Brain pericyte (primary cell): Measurements from ENCODE around the gene TMEM121.
"Not testable (repeated sequence)": the region's sequence is repeated elsewhere in the genome, so short reads cannot be mapped to it uniquely, and the experiment has no call there.

ENCODE experiments used
- DNase-seq: peaks from one replicate; pipeline ENCODE4 v3.0.0-alpha.2; 2012; ENCODE audit warnings: low read depth, low spot score

Gene TMEM121

GRCh38 chr14:105528586-105529318 lies 2.4 kb downstream of the TMEM121 start:
- DNase-seq, result no peak

- no peak for DNase-seq
Observed at GRCh38 chr14:105529319-105529568, 2.9 kb downstream of the TMEM121 start.

DNA sequence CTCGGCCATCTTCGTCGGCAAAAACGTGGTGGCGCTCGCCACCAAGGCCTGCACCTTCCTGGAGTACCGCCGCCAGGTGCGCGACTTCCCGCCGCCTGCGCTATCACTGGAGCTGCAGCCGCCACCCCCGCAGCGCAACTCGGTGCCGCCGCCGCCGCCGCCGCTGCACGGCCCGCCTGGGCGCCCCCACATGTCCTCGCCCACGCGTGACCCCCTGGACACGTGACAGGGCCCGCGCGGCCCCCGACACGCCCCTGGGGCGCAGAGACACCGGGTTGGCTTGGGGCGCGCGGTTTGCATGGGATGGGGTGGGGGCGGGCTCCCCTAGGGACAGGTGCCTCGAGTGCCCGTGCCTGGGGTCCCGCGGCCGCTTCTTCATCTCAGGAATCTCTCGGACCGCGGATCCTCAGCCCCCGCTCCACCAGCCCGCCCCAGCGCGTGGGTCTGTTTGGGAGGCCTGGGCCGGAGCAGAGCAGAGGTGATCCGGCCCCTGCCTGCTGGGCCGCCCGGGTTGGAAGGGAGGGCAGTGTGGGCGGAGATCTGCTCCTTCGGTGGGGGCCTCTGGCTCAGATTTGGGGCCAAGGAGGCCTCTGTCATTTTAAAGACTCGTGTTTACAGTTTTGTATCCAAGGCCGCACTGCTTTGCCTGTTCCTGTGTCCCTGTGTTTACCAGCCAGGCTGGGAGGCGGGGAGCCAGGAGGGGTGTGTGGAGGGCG lies 3.3 kb downstream of the TMEM121 start:
- DNase-seq, result no peak

- DNase-seq, result no peak
Observed at GRCh38 chr14:105530285-105531087, 4.1 kb downstream of the TMEM121 start.

DNA sequence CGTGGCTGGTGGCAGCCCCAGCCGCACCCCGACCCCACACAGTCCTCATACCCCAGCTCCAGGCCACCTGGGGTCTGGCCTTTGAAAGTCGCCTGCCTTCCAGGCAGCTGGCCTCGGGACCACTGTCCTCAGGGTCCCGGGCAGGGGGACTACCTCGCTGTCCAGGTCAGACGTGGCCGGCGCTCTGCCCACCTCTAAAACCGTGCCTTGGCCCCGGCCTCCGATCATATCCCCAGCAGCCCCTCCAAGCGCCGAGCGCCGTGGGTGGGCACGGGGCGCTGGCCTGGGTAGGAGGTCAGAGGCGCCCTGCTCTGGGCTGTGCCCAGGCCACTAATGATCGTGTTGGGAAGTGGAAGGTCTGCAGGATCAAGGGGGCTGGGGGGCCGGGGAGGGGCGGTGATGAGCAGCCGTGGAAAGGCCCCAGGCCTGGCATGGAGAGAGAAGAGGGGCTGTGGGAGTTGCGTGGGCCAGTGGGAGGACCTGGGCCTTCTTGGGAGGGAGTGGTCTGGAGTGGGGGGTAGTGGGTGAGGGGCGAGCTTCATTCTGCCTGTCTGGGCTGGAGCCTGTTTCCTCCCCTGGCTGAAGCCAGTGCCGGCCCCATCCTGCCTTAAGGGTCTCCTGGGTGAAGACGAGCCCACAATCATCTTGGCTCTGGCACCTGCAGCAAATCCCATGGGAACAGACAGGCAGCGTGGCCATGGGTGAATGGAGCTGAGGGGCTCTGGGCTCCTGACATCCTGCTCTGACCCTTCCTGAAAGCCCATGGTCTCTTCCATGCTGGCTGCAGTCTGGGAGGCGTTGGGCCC lies 4.9 kb downstream of the TMEM121 start:
- no peak for DNase-seq

DNA sequence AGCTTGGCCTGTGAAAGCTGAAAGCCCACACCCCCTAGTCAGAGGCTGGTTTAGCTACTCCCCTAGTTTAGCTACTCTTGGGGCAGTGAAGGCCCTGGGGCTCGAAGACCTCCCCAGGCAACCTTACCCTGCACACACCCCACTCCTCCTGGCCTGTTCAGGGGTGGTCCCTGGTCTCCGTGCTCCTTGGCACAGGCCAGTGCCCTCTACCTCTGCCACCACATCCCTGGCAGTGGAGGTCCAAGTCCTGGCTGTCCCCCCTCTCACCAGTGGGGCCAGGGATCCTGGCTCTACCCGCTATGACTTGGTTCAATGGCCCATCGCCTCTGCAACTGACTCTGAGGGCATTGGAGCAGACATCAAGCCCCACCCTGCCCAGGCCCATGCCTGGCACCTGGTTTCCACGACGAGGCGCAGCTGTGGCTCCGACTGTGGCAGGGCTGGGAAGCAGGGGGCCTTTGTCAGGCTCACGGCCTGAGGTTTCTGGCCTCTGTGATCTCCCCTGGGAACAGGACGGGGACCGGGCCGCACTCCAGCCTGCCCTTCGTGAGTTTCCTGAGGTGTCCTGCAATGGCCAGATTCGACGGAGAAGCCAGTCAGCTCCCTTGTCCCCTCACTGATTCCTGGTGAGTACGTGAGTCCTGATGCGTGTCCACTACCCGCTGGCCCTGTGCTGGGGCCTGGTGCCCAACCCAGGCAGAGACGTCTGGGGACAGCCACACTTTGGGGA lies 5.7 kb downstream of the TMEM121 start:
- no peak for DNase-seq

DNA sequence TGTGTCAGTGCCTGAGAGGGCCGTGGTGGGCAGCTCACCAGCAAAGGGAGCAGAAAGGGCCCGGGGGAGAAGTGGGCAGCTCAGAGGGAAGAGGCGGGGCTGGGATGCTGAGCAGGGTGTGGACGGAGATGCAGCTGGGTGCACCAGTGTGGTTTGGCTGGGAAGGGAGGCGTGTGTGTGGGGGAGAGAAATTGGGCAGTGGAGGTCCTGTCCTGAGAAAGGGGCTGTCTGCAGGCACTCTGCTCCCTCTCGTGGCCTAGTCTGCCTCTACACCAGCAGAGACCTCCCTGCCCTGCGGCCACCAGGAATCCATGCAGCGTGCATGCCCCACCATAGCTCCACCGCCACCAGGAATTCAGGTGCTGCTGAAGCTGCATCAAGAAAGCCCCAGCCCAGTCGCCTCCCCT lies 6.4 kb downstream of the TMEM121 start:
- no peak for DNase-seq

DNA sequence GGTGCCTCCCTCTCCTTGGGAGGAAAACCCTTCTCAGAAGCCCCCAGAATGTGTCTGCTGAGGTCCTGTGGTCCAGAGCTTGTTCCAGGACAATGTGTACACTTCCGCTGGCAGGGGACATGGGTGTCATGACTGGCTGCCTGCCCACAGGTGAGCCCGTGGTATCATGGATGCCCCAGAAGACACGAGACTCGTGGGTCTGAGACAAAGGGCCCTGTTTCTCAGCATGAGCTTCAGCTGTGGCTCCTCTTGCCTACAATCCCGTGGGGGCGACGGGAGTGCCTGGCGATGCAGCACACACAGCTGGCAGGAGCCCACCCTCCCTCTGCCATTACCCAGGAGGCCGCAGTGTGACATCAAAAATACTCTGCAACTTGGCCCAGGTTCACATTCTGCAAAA lies 7.0 kb downstream of the TMEM121 start:
- no peak for DNase-seq

DNA sequence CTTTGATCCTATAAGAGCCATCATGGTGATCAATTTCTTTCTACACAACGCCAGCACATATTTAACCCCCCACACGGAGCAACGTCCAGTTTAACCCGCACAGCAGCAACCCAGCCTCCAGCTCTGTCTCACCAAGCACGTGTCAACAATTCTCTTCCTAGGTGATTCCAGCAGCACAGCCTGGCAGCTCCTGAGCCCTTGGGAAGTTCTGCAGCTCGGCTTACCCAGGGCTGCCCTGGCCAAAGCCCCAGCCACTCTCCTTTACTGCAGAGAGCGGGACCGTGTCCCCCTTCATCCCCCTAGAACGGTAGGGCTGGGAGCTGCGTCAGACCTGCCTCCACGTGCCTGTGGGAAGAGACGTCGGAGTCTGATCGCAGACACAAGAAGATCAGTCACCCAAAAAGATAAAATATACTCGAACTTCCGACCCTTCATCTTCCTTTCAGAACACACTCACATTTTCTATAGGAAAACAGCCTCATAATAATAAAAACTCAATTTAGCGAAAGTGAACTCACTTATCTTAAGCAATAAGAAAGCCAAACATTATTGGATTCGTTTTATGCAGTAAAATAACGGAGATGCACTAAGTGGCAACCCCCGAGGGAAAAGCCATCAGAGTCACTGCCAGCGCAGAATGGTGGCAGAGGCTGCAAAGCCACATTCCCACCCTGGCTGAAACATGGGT lies 7.6 kb downstream of the TMEM121 start:
- DNase-seq, result no peak

DNA sequence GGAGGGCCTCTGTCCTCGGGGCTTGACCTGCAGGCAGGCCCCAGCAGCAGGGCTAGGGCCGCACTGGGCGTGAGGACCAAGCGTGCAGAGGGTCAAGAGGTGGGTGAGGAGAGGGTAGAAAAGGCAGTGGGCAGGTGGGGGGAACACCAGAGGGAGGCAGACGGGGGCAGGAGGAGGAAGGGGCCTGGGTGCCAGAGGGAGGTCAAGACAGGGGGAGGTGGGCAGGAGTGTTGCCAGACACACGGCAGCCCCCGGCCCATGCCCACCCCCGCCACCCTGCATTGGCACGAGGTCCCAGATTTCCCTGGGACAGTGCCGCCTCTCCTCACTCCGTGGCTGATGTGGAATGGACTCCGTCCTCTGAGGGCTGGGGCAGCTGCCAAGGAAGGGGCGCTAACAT lies 8.2 kb downstream of the TMEM121 start:
- no peak for DNase-seq

DNA sequence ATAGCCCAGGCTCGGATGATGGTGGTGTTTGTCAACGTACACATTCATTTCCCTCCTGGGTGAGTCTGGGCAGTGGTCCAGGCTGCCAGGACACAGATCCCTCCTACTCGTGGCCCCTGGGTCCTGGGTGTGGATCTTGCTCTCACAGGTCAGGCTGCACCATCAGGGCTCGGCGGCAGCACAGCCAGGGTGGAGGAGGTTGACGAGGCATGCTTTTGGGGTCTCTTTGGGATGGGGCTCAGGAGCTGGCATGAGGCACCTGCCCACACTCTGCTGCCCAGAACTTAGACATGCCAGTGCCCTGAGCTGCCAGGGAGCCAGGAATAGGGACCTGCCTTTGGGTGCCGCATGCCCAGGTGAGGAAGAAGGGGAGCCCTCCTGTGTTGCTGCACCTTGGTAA lies 9.7 kb downstream of the TMEM121 start:
- DNase-seq, result no peak

GRCh38 chr14:105536691-105537579 lies 10.6 kb downstream of the TMEM121 start:
- DNase-seq, result no peak

GRCh38 chr14:105537580-105538474 lies 11.4 kb downstream of the TMEM121 start:
- no peak for DNase-seq

DNA sequence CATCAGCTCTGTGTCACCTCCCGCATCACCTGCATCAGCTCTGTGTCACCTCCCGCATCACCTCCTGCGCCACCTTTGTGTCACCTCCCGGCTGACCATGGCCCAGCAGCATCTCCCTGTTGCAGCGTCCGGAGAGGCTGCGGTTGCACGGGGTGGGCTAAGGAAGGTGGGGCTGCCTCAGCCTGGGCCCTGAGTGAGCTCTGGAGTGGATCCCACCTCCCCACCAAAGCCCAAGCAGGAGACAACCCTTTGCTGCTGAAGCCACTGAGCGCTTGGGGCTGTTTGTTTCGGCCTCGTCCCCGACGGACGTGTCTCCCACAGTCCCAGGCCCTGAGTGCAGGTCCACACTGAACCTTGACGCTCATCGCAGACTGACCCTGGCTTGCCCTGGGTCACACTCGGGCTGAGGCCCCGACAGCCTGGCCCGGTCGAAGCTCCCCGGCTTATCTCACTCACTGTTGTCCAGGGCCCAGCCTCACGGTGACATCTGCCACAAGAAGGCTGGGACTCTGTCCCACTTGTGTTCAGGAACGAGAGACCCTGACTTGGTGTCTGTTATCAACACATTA lies 12.2 kb downstream of the TMEM121 start:
- DNase-seq, result no peak

GRCh38 chr14:105540811-105541210 lies 14.4 kb downstream of the TMEM121 start:
- DNase-seq, result no peak

DNA sequence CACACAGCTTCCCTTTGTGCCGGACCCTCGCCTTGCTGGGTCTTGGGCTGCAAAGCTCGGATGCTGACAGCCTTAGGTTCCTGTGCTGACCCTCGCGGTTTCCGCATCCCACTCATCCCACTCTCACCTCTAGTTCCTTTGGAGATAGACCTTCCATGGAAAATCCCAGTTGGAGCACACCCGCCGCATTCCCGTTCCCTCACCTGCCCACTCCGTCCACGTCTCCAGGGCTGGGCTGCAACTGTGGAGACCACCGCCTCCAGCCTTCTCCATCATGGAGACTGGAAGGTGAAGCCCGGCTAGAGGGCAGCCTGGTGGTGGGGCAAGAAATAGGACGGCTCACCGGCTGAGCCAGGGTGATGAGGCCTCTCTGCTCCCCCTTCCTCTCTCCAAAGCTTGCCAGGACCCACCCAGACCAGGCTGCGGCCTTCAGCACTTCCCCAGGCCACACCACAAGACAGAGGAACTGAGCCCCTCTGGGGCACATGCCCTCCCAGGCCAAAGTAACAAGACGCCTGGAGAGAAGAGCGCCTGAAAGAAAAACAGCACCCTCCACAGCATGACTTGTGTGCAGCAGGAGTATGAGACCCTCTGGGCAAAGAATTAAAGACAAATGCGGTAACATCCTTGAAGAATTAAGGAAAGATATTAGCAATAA lies 15.0 kb downstream of the TMEM121 start:
- DNase-seq, result no peak

DNA sequence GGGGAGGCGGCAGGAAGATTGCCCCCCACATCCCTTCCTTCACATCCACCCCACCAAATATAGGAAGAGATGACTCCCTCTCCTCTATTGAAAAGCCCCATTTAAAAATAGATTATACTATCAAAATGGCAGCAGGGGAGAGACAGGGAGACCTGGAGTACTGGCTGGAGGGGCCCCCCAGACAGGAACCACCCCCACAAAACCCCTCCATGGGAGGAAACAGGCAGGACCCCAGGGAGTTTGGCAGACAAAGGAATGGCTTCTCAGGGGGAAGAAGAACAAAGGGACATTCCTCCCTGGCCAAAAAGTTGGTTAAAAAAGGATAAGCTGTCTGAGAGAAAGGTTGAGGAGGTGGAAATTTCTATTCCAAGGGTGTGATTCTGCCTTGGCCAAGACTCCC lies 19.3 kb downstream of the TMEM121 start:
- DNase-seq, result not testable (repeated sequence)

DNA sequence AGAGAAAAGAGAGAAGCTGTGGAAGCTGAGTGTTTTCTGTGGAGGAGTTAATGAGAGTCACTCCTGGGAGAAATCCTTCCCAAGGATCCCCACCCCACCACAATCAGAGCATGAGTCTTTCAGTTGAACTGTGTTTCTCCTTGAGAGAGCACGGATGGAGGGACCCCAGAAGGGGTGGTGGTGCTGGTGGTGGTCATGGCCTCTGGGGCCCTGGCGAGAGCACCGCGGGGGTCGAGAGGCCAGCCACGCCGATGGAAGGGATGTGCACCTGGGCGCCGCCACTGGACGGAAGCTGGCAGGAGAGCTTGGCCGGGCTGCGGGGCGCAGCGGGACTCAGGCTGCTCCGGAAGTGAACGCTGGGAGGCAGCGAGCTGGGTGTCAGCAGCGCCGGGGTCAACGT lies 20.0 kb downstream of the TMEM121 start:
- DNase-seq, result not testable (repeated sequence)
